ENCODE results near the gene GNLY.

Gene GNLY

DNA sequence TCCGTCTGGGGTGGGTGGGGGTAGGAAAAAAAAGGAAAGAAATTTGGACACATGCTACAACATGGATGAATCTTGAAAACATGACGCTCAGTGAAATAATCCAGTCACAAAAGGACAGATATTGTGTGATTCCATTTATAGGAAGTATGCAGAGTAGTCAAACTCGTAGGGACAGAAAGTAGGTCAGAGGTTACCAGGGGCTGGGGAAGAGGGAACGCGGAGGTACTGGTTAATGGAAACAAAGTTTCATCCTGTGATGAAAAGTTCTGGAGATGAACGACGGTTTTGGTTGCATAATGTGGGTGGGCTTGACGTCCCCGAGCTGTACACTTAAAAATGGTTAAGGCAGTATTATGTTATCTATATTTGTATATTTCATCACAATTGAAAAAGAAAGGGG is 21.7 kb upstream of the GNLY start:
- ATAC-seq: no peak
- TF ChIP-seq ZNF70 (CRISPR knock-in tag; IDR thresholded peaks at IDR 0.05) (no peak), GLIS3 (CRISPR knock-in tag; IDR thresholded peaks at IDR 0.05) (no peak), BACH2 (CRISPR knock-in tag; IDR thresholded peaks at IDR 0.05; ENCODE audit: borderline replicate concordance) (no peak), ISL1 (CRISPR knock-in tag; IDR thresholded peaks at IDR 0.05) (no peak), TCF4 (CRISPR knock-in tag; IDR thresholded peaks at IDR 0.05; ENCODE audit: borderline replicate concordance) (no peak)
- TF ChIP-seq, protein P1, sequence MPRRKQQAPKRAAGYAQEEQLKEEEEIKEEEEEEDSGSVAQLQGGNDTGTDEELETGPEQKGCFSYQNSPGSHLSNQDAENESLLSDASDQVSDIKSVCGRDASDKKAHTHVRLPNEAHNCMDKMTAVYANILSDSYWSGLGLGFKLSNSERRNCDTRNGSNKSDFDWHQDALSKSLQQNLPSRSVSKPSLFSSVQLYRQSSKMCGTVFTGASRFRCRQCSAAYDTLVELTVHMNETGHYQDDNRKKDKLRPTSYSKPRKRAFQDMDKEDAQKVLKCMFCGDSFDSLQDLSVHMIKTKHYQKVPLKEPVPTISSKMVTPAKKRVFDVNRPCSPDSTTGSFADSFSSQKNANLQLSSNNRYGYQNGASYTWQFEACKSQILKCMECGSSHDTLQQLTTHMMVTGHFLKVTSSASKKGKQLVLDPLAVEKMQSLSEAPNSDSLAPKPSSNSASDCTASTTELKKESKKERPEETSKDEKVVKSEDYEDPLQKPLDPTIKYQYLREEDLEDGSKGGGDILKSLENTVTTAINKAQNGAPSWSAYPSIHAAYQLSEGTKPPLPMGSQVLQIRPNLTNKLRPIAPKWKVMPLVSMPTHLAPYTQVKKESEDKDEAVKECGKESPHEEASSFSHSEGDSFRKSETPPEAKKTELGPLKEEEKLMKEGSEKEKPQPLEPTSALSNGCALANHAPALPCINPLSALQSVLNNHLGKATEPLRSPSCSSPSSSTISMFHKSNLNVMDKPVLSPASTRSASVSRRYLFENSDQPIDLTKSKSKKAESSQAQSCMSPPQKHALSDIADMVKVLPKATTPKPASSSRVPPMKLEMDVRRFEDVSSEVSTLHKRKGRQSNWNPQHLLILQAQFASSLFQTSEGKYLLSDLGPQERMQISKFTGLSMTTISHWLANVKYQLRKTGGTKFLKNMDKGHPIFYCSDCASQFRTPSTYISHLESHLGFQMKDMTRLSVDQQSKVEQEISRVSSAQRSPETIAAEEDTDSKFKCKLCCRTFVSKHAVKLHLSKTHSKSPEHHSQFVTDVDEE (CRISPR knock-in tag; IDR thresholded peaks at IDR 0.05): no peak
- TF ChIP-seq, protein P2, sequence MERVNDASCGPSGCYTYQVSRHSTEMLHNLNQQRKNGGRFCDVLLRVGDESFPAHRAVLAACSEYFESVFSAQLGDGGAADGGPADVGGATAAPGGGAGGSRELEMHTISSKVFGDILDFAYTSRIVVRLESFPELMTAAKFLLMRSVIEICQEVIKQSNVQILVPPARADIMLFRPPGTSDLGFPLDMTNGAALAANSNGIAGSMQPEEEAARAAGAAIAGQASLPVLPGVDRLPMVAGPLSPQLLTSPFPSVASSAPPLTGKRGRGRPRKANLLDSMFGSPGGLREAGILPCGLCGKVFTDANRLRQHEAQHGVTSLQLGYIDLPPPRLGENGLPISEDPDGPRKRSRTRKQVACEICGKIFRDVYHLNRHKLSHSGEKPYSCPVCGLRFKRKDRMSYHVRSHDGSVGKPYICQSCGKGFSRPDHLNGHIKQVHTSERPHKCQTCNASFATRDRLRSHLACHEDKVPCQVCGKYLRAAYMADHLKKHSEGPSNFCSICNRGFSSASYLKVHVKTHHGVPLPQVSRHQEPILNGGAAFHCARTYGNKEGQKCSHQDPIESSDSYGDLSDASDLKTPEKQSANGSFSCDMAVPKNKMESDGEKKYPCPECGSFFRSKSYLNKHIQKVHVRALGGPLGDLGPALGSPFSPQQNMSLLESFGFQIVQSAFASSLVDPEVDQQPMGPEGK (CRISPR knock-in tag; IDR thresholded peaks at IDR 0.05; ENCODE audit: borderline replicate concordance): no peak
- TF ChIP-seq, protein P3, sequence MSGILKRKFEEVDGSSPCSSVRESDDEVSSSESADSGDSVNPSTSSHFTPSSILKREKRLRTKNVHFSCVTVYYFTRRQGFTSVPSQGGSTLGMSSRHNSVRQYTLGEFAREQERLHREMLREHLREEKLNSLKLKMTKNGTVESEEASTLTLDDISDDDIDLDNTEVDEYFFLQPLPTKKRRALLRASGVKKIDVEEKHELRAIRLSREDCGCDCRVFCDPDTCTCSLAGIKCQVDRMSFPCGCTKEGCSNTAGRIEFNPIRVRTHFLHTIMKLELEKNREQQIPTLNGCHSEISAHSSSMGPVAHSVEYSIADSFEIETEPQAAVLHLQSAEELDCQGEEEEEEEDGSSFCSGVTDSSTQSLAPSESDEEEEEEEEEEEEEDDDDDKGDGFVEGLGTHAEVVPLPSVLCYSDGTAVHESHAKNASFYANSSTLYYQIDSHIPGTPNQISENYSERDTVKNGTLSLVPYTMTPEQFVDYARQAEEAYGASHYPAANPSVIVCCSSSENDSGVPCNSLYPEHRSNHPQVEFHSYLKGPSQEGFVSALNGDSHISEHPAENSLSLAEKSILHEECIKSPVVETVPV (CRISPR knock-in tag; IDR thresholded peaks at IDR 0.05): no peak

DNA sequence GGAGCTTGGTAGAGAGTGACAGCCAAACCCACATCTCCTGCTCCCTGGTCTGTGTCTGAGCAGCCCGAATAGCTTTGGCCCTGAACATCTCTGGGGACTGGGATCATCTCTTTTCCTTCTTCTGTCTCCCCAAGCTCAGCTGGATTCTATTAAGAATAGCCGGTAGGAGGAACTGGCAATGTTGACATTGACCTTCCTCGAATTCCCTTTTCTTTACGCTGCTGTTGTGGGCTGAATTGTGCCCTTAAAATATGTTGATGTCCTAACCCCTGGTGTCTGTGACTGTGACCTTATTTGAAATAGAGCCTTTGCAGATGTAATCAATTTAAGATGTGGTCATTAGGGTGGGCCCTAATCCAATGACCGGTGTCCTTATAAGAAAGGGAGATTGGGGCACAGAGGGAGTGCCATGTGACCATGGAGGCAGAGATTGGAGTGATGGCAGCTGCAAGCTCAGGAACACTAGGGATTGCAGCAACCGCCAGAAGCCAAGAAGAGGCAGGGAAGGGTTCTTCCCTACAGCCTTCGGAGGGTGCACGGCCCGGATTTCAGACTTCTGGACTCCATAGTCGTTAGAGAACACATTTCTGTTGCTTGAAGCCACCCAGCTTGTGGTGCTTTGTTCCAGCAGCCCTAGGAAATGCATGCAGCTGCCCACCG is 20.3 kb upstream of the GNLY start:
- ATAC-seq: no peak
- TF ChIP-seq ZNF70 (CRISPR knock-in tag; IDR thresholded peaks at IDR 0.05): no peak
- TF ChIP-seq, protein P3 (CRISPR knock-in tag; IDR thresholded peaks at IDR 0.05): no peak
- TF ChIP-seq GLIS3 (CRISPR knock-in tag; IDR thresholded peaks at IDR 0.05): no peak
- no peak for TF ChIP-seq ZFP3 (CRISPR knock-in tag; IDR thresholded peaks at IDR 0.05)
- no peak for TF ChIP-seq SNAI2 (CRISPR knock-in tag; IDR thresholded peaks at IDR 0.05)
- TF ChIP-seq, protein P2 (CRISPR knock-in tag; IDR thresholded peaks at IDR 0.05; ENCODE audit: borderline replicate concordance): no peak
- no peak for TF ChIP-seq ARNTL (CRISPR knock-in tag; IDR thresholded peaks at IDR 0.05; ENCODE audit: borderline replicate concordance, low read depth)
- TF ChIP-seq TOX (CRISPR knock-in tag; IDR thresholded peaks at IDR 0.05; ENCODE audit: borderline replicate concordance): no peak
- TF ChIP-seq, protein P1 (CRISPR knock-in tag; IDR thresholded peaks at IDR 0.05): no peak
- TF ChIP-seq ZNF8 (CRISPR knock-in tag; IDR thresholded peaks at IDR 0.05): no peak
- TF ChIP-seq, protein P4, sequence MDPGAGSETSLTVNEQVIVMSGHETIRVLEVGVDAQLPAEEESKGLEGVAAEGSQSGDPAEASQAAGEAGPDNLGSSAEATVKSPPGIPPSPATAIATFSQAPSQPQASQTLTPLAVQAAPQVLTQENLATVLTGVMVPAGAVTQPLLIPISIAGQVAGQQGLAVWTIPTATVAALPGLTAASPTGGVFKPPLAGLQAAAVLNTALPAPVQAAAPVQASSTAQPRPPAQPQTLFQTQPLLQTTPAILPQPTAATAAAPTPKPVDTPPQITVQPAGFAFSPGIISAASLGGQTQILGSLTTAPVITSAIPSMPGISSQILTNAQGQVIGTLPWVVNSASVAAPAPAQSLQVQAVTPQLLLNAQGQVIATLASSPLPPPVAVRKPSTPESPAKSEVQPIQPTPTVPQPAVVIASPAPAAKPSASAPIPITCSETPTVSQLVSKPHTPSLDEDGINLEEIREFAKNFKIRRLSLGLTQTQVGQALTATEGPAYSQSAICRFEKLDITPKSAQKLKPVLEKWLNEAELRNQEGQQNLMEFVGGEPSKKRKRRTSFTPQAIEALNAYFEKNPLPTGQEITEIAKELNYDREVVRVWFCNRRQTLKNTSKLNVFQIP (CRISPR knock-in tag; IDR thresholded peaks at IDR 0.05; ENCODE audit: borderline replicate concordance, low read depth): no peak
- TF ChIP-seq TCF4 (CRISPR knock-in tag; IDR thresholded peaks at IDR 0.05; ENCODE audit: borderline replicate concordance): no peak
- TF ChIP-seq, protein P5, sequence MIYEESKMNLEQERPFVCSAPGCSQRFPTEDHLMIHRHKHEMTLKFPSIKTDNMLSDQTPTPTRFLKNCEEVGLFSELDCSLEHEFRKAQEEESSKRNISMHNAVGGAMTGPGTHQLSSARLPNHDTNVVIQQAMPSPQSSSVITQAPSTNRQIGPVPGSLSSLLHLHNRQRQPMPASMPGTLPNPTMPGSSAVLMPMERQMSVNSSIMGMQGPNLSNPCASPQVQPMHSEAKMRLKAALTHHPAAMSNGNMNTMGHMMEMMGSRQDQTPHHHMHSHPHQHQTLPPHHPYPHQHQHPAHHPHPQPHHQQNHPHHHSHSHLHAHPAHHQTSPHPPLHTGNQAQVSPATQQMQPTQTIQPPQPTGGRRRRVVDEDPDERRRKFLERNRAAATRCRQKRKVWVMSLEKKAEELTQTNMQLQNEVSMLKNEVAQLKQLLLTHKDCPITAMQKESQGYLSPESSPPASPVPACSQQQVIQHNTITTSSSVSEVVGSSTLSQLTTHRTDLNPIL (CRISPR knock-in tag; IDR thresholded peaks at IDR 0.05; ENCODE audit: low read depth): no peak
- TF ChIP-seq ZNF565 (CRISPR knock-in tag; conservative IDR thresholded peaks at IDR 0.05; ENCODE audit: low read depth): no peak
- no peak for TF ChIP-seq CSDC2 (CRISPR knock-in tag; IDR thresholded peaks at IDR 0.05)
- TF ChIP-seq ZC3H10 (CRISPR knock-in tag; IDR thresholded peaks at IDR 0.05): no peak

Data from SK-N-SH treated with all-trans-retinoic acid at 6 μM for 48 hours (cell line).